Measurements from ENCODE around the gene FCHO2. TPM values are rescaled to one million over a fixed set of nuclear protein-coding genes. Genes with fewer than 3 reads are reported as not detected.
A peak's percentile ranks its signal among the peaks of the same experiment; 100 is the strongest.
"Not testable (repeated sequence)": the region's sequence is repeated elsewhere in the genome, so short reads cannot be mapped to it uniquely, and the experiment has no call there.

FCHO2 gene
- total RNA-seq, 1 experiment from 2014 or later = 14.9 TPM

DNA sequence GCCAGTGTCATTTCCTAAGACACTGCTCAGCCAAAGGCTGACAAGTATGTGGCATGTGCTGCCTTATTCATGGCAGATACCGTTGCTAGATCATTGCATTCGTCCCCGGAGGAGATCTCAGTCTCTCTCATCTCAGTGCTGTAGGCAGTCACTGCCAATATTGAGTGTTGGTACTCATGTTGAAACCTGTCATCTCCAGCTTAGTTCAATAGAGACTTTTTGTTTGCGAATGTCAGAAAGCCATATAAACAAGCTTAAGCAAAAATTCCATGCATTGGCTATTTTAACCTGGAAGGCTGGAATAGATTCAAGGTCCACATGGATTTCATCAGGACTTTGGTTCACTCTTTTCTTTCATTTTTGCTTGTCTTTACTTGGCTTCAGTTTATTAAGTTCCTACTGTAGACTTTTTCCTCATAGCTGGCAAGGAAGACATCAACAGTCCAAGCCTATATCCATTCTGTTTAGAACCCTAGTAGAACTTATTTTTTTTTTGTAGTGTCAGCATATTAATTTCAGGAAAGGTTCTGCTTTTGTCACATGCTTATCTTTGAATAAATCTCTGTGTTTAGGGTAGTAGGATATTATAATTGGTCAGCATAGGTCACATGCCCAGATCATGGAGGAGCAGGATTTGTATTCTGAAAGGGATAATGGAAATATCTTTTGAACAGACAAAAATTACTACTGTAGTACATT, 66.8 kb downstream of the FCHO2 start (continued):
- TF ChIP-seq, protein P1, sequence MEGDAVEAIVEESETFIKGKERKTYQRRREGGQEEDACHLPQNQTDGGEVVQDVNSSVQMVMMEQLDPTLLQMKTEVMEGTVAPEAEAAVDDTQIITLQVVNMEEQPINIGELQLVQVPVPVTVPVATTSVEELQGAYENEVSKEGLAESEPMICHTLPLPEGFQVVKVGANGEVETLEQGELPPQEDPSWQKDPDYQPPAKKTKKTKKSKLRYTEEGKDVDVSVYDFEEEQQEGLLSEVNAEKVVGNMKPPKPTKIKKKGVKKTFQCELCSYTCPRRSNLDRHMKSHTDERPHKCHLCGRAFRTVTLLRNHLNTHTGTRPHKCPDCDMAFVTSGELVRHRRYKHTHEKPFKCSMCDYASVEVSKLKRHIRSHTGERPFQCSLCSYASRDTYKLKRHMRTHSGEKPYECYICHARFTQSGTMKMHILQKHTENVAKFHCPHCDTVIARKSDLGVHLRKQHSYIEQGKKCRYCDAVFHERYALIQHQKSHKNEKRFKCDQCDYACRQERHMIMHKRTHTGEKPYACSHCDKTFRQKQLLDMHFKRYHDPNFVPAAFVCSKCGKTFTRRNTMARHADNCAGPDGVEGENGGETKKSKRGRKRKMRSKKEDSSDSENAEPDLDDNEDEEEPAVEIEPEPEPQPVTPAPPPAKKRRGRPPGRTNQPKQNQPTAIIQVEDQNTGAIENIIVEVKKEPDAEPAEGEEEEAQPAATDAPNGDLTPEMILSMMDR (IDR thresholded peaks at IDR 0.05) = no peak

DNA sequence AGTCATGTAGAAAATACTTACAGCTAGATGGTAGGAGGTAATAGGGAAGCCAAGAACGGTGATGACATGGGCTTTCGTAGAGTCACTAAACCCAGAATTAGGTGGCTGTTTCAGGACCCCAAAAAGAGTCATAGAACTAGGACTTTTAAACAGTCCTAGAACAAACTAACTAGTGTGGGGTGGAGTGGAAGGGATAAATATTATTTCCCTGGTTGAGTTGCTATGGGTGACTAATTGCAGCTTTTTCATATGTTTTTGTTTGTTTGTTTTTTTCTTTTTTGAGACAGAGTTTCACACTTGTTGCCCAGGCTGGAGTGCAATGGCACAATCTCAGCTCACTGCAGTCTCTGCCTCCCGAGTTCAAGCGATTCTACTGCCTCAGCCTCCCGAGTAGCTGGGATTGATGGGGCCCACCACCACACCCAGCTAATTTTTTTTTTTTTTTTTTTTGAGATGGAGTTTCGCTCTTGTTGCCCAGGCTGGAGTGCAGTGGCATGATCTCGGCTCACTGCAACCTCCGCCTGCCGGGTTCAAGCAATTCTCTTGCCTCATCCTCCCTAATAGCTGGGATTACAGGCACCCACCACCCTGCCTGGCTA, 69.2 kb downstream of the FCHO2 start:
- DNase-seq (ENCODE audit: low spot score); ATAC-seq; H3K4me1 Mint-ChIP-seq; H3K36me3 Mint-ChIP-seq; H3K4me3 Mint-ChIP-seq; H3K27ac Mint-ChIP-seq; H3K27me3 Mint-ChIP-seq (ENCODE audit: low read depth); H3K9me3 Mint-ChIP-seq; CTCF ChIA-PET; POLR2A ChIA-PET: not testable (repeated sequence)

DNA sequence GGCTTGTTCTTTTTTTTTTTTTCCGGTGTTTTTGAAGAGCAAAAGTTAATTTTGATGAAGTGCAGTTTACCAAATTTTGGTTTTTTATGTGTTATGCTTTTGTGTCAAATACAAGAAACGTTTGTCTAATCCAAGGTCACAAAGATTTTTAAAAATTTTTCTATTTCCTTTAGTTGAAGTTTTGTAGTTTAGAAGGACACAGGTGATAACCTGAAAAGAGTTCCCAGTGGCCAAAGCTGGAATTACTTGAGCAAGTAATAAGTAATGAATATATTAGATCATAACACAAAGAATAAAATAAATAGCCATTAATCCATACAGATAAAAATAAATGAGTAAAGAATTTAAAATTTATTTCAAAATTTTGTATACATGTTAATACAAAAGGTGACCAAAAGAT, 71.5 kb downstream of the FCHO2 start:
- Mint-ChIP-seq H3K9me3 (no peaks in the 10 kb centered on the region), H3K4me1 (peaks cover 19% of the 10 kb centered on the region), H3K27me3 (ENCODE audit: low read depth) (no peaks in the 10 kb centered on the region), H3K27ac (no peak overlapping the region), H3K36me3 (peaks cover 4% of the 10 kb centered on the region; the same call in 1 of the 2 replicates), H3K4me3 (no peak overlapping the region)
- DNase-seq (ENCODE audit: low spot score) = no peak
- no peak for ATAC-seq
- POLR2A ChIA-PET = no interaction called here
- TF ChIP-seq ETV6 (CRISPR knock-in tag; IDR thresholded peaks at IDR 0.05) (no peak), HMGA2 (CRISPR knock-in tag; IDR thresholded peaks at IDR 0.05) (no peak), GRHL2 (CRISPR knock-in tag; IDR thresholded peaks at IDR 0.05; ENCODE audit: insufficient replicate concordance, severe bottlenecking) (no peak), CBFB (CRISPR knock-in tag; IDR thresholded peaks at IDR 0.05; ENCODE audit: low read depth) (no peak), NFE2L1 (CRISPR knock-in tag; IDR thresholded peaks at IDR 0.05) (no peak), ZNF121 (CRISPR knock-in tag; IDR thresholded peaks at IDR 0.05) (no peak)
- TF ChIP-seq, protein P2, sequence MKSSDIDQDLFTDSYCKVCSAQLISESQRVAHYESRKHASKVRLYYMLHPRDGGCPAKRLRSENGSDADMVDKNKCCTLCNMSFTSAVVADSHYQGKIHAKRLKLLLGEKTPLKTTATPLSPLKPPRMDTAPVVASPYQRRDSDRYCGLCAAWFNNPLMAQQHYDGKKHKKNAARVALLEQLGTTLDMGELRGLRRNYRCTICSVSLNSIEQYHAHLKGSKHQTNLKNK (CRISPR knock-in tag; IDR thresholded peaks at IDR 0.05) = no peak
- TF ChIP-seq, protein P3, sequence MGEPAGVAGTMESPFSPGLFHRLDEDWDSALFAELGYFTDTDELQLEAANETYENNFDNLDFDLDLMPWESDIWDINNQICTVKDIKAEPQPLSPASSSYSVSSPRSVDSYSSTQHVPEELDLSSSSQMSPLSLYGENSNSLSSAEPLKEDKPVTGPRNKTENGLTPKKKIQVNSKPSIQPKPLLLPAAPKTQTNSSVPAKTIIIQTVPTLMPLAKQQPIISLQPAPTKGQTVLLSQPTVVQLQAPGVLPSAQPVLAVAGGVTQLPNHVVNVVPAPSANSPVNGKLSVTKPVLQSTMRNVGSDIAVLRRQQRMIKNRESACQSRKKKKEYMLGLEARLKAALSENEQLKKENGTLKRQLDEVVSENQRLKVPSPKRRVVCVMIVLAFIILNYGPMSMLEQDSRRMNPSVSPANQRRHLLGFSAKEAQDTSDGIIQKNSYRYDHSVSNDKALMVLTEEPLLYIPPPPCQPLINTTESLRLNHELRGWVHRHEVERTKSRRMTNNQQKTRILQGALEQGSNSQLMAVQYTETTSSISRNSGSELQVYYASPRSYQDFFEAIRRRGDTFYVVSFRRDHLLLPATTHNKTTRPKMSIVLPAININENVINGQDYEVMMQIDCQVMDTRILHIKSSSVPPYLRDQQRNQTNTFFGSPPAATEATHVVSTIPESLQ (CRISPR knock-in tag; IDR thresholded peaks at IDR 0.05) = no peak
- CTCF ChIA-PET = interaction anchor here (0.7 to 1.0 kb wide), 2 partner anchors 22 to 712 kb away, joined by 3 read pairs; no protein-coding TSS in a partner anchor

DNA sequence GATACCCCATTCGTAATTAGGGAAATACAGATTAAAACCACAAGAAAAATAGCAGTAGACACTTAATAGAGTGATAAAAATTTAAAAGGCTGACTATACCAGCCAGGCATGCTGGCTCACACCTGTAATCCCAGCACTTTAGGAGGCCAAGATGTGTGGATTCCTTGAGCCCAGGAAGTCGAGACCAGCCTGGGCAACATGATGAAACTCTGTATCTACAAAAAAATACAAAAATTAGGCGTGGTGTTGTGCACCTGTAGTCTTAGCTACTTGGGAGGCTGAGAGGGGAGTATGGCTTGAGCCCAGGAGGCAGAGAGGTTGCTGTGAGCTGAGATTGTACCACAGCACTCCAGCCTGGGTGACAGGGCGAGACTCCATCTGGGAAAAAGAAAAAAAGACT, 72.0 kb downstream of the FCHO2 start:
- POLR2A ChIA-PET = no interaction called here
- ATAC-seq (no peak), DNase-seq (ENCODE audit: low spot score) (no peak)
- H3K27me3 Mint-ChIP-seq (ENCODE audit: low read depth) = no peaks in the 10 kb centered on the region
- peaks cover 4% of the 10 kb centered on the region; the same call in 1 of the 2 replicates for H3K36me3 Mint-ChIP-seq
- CTCF ChIA-PET = interaction anchor here (0.7 to 1.0 kb wide), 2 partner anchors 23 to 713 kb away, joined by 3 read pairs; no protein-coding TSS in a partner anchor
- H3K4me3 Mint-ChIP-seq = no peak overlapping the region
- H3K27ac Mint-ChIP-seq = peak overlapping the region; percentile 65
- peaks cover 19% of the 10 kb centered on the region for H3K4me1 Mint-ChIP-seq
- TF ChIP-seq CREB1 (CRISPR knock-in tag; IDR thresholded peaks at IDR 0.05) = no peak
- TF ChIP-seq MXD4 (CRISPR knock-in tag; IDR thresholded peaks at IDR 0.05; ENCODE audit: borderline replicate concordance) = no peak
- TF ChIP-seq, protein P1 (IDR thresholded peaks at IDR 0.05) = no peak
- H3K9me3 Mint-ChIP-seq = no peaks in the 10 kb centered on the region
